Activated CD4-positive, alpha-beta memory T cell treated with anti-CD3 and anti-CD28 coated beads for 36 hours (primary cell): ENCODE measurements around the gene GJC1. TPM values are rescaled to one million over a fixed set of nuclear protein-coding genes. Genes with fewer than 3 reads are reported as not detected.

Experiments used
- CTCF ChIA-PET: fragments of 350-600 bp; sonication (Branson Sonifier 250); formaldehyde crosslinking; loops from one replicate; lab custom pipeline; 2021; ENCODE audit warnings: antibody characterized with exemption, inconsistent platforms; lab: Charles Lee
- POLR2A ChIA-PET: fragments of 350-600 bp; sonication (Branson Sonifier 250); formaldehyde crosslinking; loops from one replicate; lab custom pipeline; 2021; ENCODE audit warnings: antibody characterized with exemption; lab: Charles Lee
- DNase-seq: peaks from one replicate; pipeline ENCODE4 v3.0.0-alpha.2; 2020
- H3K27ac Mint-ChIP-seq: one replicate; pipeline ENCODE4 v1.8.0; 2021; ENCODE audit warnings: mixed read lengths
- H3K27me3 Mint-ChIP-seq: one replicate; pipeline ENCODE4 v1.8.0; 2021; ENCODE audit warnings: mixed read lengths
- H3K36me3 Mint-ChIP-seq: one replicate; pipeline ENCODE4 v1.8.0; 2021; ENCODE audit warnings: mixed read lengths
- H3K4me1 Mint-ChIP-seq: one replicate; pipeline ENCODE4 v1.8.0; 2021; ENCODE audit warnings: low read depth, mixed read lengths
- H3K4me3 Mint-ChIP-seq: one replicate; pipeline ENCODE4 v1.8.0; 2021; ENCODE audit warnings: mild to moderate bottlenecking, mixed read lengths
- H3K9me3 Mint-ChIP-seq: one replicate; pipeline ENCODE4 v1.8.0; 2021; ENCODE audit warnings: mixed read lengths
- intact Hi-C: fragments of 100-400 bp; cut with micrococcal nuclease; formaldehyde crosslinking; loops from one replicate; pipeline ENCODE4 v1.15.1; 2023
- total RNA-seq, 2 experiments: library from RNA; stranded (reverse); gene quantifications; one replicate each; pipeline ENCODE4 v1.2.3, GENCODE V29; 2021

GJC1 gene
- total RNA-seq, 2 experiments from 2014 or later = 1.9 to 2.7 TPM

- CTCF ChIA-PET = interaction anchor here (0.6 to 8.4 kb wide), 8 partner anchors 11 to 328 kb away, joined by 3 to 125 read pairs (median 6); partner anchors contain the start of gene EFTUD2
- Mint-ChIP-seq H3K4me1 (no peaks in the 10 kb centered on the region), H3K27me3 (no peaks in the 10 kb centered on the region), H3K36me3 (peaks cover 48% of the 10 kb centered on the region), H3K4me3 (no peak overlapping the region), H3K27ac (no peak overlapping the region), H3K9me3 (no peaks in the 10 kb centered on the region)
- no peak for DNase-seq
- intact Hi-C loops = loop anchor here (10.0 kb wide), 1 partner anchor 328 kb away; no protein-coding TSS in a partner anchor
- POLR2A ChIA-PET = interaction anchor here (0.7 kb wide), 1 partner anchor 88 kb away, joined by 3 read pairs; no protein-coding TSS in a partner anchor
Measured at GRCh38 chr17:44863061-44863918, 33.2 kb upstream of the GJC1 start.

- CTCF ChIA-PET = interaction anchor here (0.9 to 8.4 kb wide), 4 partner anchors 14 to 159 kb away, joined by 3 to 125 read pairs (median 42); no protein-coding TSS in a partner anchor
- Mint-ChIP-seq H3K4me1 (no peaks in the 10 kb centered on the region), H3K27me3 (no peaks in the 10 kb centered on the region), H3K27ac (no peak overlapping the region), H3K4me3 (no peak overlapping the region), H3K36me3 (peaks cover 42% of the 10 kb centered on the region), H3K9me3 (no peaks in the 10 kb centered on the region)
- POLR2A ChIA-PET = interaction anchor here (0.7 to 1.2 kb wide), 2 partner anchors 87 kb away, joined by 3 read pairs; no protein-coding TSS in a partner anchor
- intact Hi-C loops = loop anchor here (10.0 kb wide), 1 partner anchor 328 kb away; no protein-coding TSS in a partner anchor
- DNase-seq = no peak
Measured at GRCh38 chr17:44862278-44862914, 32.3 kb upstream of the GJC1 start.

DNA sequence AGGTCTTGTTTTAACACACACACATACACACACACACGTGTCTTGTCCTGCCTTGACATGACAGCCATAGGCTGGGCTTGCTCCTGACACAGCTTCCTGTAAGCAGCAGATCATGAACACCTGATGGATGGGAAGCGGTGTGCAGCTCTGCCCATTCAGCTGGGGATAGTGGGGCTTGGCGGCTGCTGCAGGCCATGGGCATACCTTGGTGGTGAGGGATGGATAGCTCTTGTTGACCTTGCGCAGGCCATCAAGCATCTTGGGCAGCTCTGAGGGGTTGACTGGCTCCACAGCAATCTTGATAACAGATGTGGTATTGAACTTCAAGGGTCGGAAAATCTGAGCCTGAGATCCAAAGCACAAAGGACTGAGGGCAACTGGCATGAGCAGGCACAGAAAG, 29.6 kb upstream of the GJC1 start:
- Mint-ChIP-seq H3K27ac (no peak overlapping the region), H3K9me3 (no peaks in the 10 kb centered on the region)
- intact Hi-C loops = loop anchor here (10.0 kb wide), 1 partner anchor 325 kb away; no protein-coding TSS in a partner anchor

GRCh38 chr17:44854192-44854591, 24.1 kb upstream of the GJC1 start:
- Mint-ChIP-seq H3K9me3 (no peaks in the 10 kb centered on the region), H3K4me3 (no peak overlapping the region), H3K27me3 (no peaks in the 10 kb centered on the region), H3K27ac (no peak overlapping the region), H3K4me1 (no peaks in the 10 kb centered on the region), H3K36me3 (peaks cover 46% of the 10 kb centered on the region)
- DNase-seq = no peak
- ChIA-PET CTCF (interaction anchor here (1.2 kb wide), 1 partner anchor 12 kb away, joined by 3 read pairs; no protein-coding TSS in a partner anchor), POLR2A (no interaction called here)
- intact Hi-C loops = no loop called here

More for the DNA sequence above, 29.6 kb upstream of the GJC1 start:
- Mint-ChIP-seq H3K27me3 (no peaks in the 10 kb centered on the region), H3K36me3 (peaks cover 45% of the 10 kb centered on the region), H3K4me1 (no peaks in the 10 kb centered on the region), H3K4me3 (no peak overlapping the region)
- DNase-seq = no peak
- CTCF ChIA-PET = interaction anchor here (1.0 to 1.2 kb wide), 2 partner anchors 11 to 19 kb away, joined by 4 read pairs; no protein-coding TSS in a partner anchor
- POLR2A ChIA-PET = no interaction called here

DNA sequence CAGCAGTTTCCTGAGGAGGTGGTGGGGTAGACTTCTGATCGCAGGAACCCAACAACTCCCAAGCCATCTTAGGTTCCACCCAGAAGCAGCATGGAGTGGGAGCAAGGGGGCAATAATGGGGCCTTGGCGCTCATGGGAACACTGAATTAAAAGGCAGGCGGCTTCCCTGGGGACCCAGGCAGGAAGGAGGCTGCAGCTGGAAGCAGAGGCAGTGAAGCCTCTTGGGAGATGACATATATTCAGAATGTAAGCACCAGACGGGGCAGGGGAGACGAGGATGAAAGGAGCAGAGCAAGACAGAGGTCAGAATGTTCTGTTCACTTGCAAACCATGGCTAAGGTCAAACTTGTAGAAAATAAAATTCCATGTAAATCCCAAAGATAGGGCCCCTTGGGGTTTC, 20.5 kb upstream of the GJC1 start:
- POLR2A ChIA-PET = no interaction called here
- DNase-seq = no peak
- Mint-ChIP-seq H3K27ac (no peak overlapping the region), H3K9me3 (no peaks in the 10 kb centered on the region), H3K4me1 (no peaks in the 10 kb centered on the region), H3K36me3 (peaks cover 36% of the 10 kb centered on the region), H3K27me3 (no peaks in the 10 kb centered on the region), H3K4me3 (no peak overlapping the region)
- intact Hi-C loops = no loop called here
- CTCF ChIA-PET = no interaction called here

- peaks cover 36% of the 10 kb centered on the region for H3K36me3 Mint-ChIP-seq
- H3K27me3 Mint-ChIP-seq = no peaks in the 10 kb centered on the region
- no peak overlapping the region for H3K27ac Mint-ChIP-seq
- H3K4me1 Mint-ChIP-seq = no peaks in the 10 kb centered on the region
- intact Hi-C loops = no loop called here
- no peak overlapping the region for H3K4me3 Mint-ChIP-seq
- ChIA-PET POLR2A (no interaction called here), CTCF (no interaction called here)
- H3K9me3 Mint-ChIP-seq = no peaks in the 10 kb centered on the region
- DNase-seq = no peak
Measured at GRCh38 chr17:44850025-44850424, 19.9 kb upstream of the GJC1 start.

DNA sequence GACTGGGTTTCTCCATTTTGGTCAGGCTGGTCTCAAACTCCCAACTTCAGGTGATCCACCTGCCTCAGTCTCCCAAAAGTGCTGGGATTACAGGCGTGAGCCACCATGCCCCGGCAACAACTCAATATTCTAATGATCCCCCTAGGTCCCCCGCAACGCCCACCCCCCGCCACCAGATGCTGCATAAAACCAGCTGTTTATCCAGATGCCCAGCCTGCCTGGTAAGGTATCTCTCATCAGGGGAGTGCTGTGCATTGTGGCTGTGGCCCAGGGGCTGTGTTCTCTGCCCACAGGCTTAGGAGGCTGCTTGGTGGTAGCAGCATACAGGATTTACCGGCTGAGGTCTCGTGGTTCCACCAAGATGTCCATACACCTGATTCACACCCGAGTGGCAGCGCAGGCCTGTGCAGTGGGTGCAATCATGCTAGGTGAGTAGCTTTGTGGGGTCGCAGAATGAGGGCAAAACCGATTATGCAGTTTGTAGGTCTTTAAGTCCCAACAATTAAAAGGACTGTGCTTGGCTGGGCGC, 18.9 kb upstream of the GJC1 start:
- no peak overlapping the region for H3K4me3 Mint-ChIP-seq
- no peak for DNase-seq
- peaks cover 27% of the 10 kb centered on the region for H3K36me3 Mint-ChIP-seq
- H3K9me3 Mint-ChIP-seq = no peaks in the 10 kb centered on the region
- no peak overlapping the region for H3K27ac Mint-ChIP-seq
- intact Hi-C loops = no loop called here
- no peaks in the 10 kb centered on the region for H3K27me3 Mint-ChIP-seq
- ChIA-PET CTCF (no interaction called here), POLR2A (no interaction called here)
- H3K4me1 Mint-ChIP-seq = no peaks in the 10 kb centered on the region

GRCh38 chr17:44848257-44848795, 18.2 kb upstream of the GJC1 start:
- H3K4me1 Mint-ChIP-seq = no peaks in the 10 kb centered on the region
- no peak overlapping the region for H3K4me3 Mint-ChIP-seq
- no peak overlapping the region for H3K27ac Mint-ChIP-seq
- intact Hi-C loops = no loop called here
- ChIA-PET POLR2A (no interaction called here), CTCF (interaction anchor here (1.2 to 1.8 kb wide), 2 partner anchors 16 to 69 kb away, joined by 3 to 5 read pairs; no protein-coding TSS in a partner anchor)
- no peaks in the 10 kb centered on the region for H3K9me3 Mint-ChIP-seq
- H3K36me3 Mint-ChIP-seq = peaks cover 21% of the 10 kb centered on the region
- no peaks in the 10 kb centered on the region for H3K27me3 Mint-ChIP-seq
- no peak for DNase-seq

DNA sequence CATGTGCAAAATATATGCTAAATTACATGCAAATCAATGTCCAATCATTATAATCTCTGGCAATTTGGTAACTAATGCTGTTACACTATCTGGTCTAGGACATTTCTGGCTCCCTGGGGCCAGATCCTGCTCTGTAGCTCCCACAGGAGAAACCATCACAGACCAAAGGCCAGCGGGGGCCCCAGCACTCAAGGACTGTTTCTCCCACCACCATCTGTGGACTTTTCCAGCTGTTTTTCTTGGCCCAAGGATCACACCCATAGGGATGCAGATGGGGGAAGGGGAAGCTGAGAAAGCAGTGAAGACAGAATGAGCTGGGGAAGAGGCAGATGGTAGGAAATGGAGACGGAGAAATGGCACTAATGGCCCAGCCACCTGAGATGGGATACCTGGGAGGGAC, 17.5 kb upstream of the GJC1 start, which contains the start of gene HIGD1B:
Gene HIGD1B, plus strand, starts transcription at position 298 of the 400 bp plus-strand sequence. CDS start 270 bp downstream, outside the sequence.
- Mint-ChIP-seq H3K27me3 (no peaks in the 10 kb centered on the region), H3K4me1 (no peaks in the 10 kb centered on the region), H3K36me3 (peaks cover 19% of the 10 kb centered on the region), H3K9me3 (no peaks in the 10 kb centered on the region), H3K27ac (no peak within 1 kb of the TSS), H3K4me3 (no peak within 1 kb of the TSS)
- intact Hi-C loops = no loop called here
- ChIA-PET CTCF (interaction anchor here (1.1 to 1.8 kb wide), 3 partner anchors 17 to 72 kb away, joined by 3 to 5 read pairs (median 3); no protein-coding TSS in a partner anchor), POLR2A (interaction anchor here (0.6 kb wide), 1 partner anchor 264 kb away, joined by 3 read pairs; no protein-coding TSS in a partner anchor)
- DNase-seq = no peak

- intact Hi-C loops = no loop called here
- Mint-ChIP-seq H3K27me3 (no peaks in the 10 kb centered on the region), H3K4me3 (no peak overlapping the region), H3K36me3 (peaks cover 9% of the 10 kb centered on the region), H3K27ac (no peak overlapping the region), H3K4me1 (no peaks in the 10 kb centered on the region), H3K9me3 (no peaks in the 10 kb centered on the region)
- ChIA-PET POLR2A (no interaction called here), CTCF (interaction anchor here (0.8 to 1.5 kb wide), 2 partner anchors 20 to 68 kb away, joined by 3 to 5 read pairs; no protein-coding TSS in a partner anchor)
- DNase-seq = no peak
Measured at GRCh38 chr17:44846206-44846605, 16.1 kb upstream of the GJC1 start.

DNA sequence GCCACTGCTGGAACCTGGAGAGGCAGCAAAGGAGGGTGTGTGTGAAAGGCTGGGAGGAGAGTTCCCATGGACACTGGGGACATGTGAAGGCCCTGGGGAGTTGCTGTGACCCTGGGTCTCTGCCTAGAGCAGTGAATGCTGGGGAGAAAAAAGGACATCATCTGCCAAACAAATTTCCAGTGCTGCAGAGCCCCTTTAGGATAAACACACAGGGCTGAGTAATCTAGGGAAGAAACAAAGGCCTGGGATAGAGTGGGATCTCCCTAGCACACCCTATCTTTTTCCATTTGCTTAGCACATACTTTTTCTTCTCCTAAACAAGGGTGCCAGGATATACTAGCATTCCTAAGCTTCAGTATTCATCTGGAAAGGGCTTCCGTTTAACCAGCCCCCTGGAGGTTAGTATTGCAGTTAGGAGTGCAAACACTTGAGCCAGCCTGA, 14.3 kb upstream of the GJC1 start:
- DNase-seq = no peak
- no peaks in the 10 kb centered on the region for H3K36me3 Mint-ChIP-seq
- intact Hi-C loops = no loop called here
- ChIA-PET POLR2A (no interaction called here), CTCF (interaction anchor here (1.3 kb wide), 1 partner anchor 13 kb away, joined by 3 read pairs; no protein-coding TSS in a partner anchor)
- no peak overlapping the region for H3K4me3 Mint-ChIP-seq
- H3K27me3 Mint-ChIP-seq = no peaks in the 10 kb centered on the region
- H3K9me3 Mint-ChIP-seq = no peaks in the 10 kb centered on the region
- H3K4me1 Mint-ChIP-seq = peaks cover 5% of the 10 kb centered on the region
- no peak overlapping the region for H3K27ac Mint-ChIP-seq
